GM21381 (cell line): Measurements from ENCODE around the gene TLR8.
"Not testable (repeated sequence)": the region's sequence is repeated elsewhere in the genome, so short reads cannot be mapped to it uniquely, and the experiment has no call there.

Source experiments
- ATAC-seq: cut with Tn5 transposase; IDR thresholded peaks from one replicate; pipeline ENCODE4 v1.9.1; 2021; ENCODE audit warnings: mild to moderate bottlenecking, moderate library complexity; ENCODE audit not compliant: unreplicated experiment

Gene TLR8

GRCh38 chrX:12895866-12896265, 10.6 kb upstream of the TLR8 start:
- no peak for ATAC-seq

- no peak for ATAC-seq
Observed at GRCh38 chrX:12896935-12897334, 9.5 kb upstream of the TLR8 start.

GRCh38 chrX:12898073-12898472, 8.3 kb upstream of the TLR8 start:
- no peak for ATAC-seq

GRCh38 chrX:12899506-12899905, 6.9 kb upstream of the TLR8 start:
- ATAC-seq, result no peak

GRCh38 chrX:12901486-12901885, 4.9 kb upstream of the TLR8 start:
- ATAC-seq, result no peak

- no peak for ATAC-seq
Observed at GRCh38 chrX:12903646-12904045, 2.8 kb upstream of the TLR8 start.

- ATAC-seq, result no peak
Observed at GRCh38 chrX:12910423-12911121, 4.2 kb downstream of the TLR8 start.

GRCh38 chrX:12911122-12911470, 4.7 kb downstream of the TLR8 start:
- ATAC-seq, result no peak

GRCh38 chrX:12912791-12913482, 6.5 kb downstream of the TLR8 start:
- ATAC-seq, result no peak

GRCh38 chrX:12917753-12918152, 11.3 kb downstream of the TLR8 start:
- ATAC-seq, result no peak

GRCh38 chrX:12919051-12919450, 12.6 kb downstream of the TLR8 start:
- ATAC-seq, result no peak

GRCh38 chrX:12919620-12920019, 13.2 kb downstream of the TLR8 start:
- no peak for ATAC-seq

GRCh38 chrX:12920990-12921389, 14.6 kb downstream of the TLR8 start:
- no peak for ATAC-seq

GRCh38 chrX:12921886-12922598, 15.6 kb downstream of the TLR8 start:
- ATAC-seq, result no peak

- no peak for ATAC-seq
Observed at GRCh38 chrX:12922599-12922919, 16.1 kb downstream of the TLR8 start.

- no peak for ATAC-seq
Observed at GRCh38 chrX:12929701-12930100, 23.3 kb downstream of the TLR8 start.

- ATAC-seq, result no peak
Observed at GRCh38 chrX:12930150-12930549, 23.7 kb downstream of the TLR8 start.

GRCh38 chrX:12932244-12932643, 25.8 kb downstream of the TLR8 start:
- ATAC-seq, result no peak

GRCh38 chrX:12934850-12935249, 28.4 kb downstream of the TLR8 start:
- no peak for ATAC-seq

GRCh38 chrX:12936947-12937346, 30.5 kb downstream of the TLR8 start:
- ATAC-seq, result no peak

GRCh38 chrX:12940471-12940870, 34.1 kb downstream of the TLR8 start:
- not testable (repeated sequence) for ATAC-seq

GRCh38 chrX:12943592-12943991, 37.2 kb downstream of the TLR8 start:
- not testable (repeated sequence) for ATAC-seq
